Fibroblast of upper back skin (primary cell): ENCODE results near the gene VDAC1.
"Not testable (repeated sequence)": the region's sequence is repeated elsewhere in the genome, so short reads cannot be mapped to it uniquely, and the experiment has no call there.

Source experiments
- DNase-seq: peaks from one replicate; pipeline ENCODE4 v3.0.0-alpha.2; 2013

The VDAC1 gene

DNA sequence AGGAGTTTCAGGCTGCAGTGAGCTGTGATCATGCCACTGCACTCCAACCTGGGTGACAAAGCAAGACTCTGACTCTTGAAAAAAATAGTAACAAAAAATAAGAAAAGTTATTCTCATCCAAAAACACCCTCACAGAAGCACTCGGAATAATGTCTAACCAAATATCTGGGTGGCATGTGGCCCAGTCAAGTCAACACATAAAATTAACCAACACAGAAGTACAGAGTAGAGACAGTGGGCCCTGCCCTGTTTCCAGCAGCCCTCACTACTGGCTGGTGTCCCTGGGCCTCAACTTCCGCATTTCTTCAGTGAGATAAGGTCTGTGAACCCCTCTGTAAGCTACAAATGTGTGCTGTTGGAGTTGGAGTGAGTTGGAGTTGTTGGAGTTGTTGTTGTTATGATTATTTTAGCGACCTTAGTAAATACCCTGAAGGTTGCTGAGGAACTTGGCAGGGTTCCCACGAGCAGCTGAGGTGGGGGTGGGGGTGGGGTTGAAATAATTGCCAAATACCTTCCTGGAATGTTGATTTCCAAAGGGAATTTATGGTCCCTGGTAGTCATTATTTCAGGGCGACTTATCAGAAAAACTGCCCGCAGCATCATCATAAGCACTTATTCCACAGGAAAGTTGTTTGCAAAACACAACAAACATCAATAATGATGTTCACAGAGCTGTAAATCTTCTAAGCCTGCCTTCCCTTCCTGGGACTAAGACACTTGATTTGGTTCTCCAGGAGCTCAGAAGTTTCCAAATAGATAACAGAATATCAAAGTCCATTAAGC, 66.5 kb downstream of the VDAC1 start:
- no peak for DNase-seq

GRCh38 chr5:133937628-133938027, 67.1 kb downstream of the VDAC1 start:
- not testable (repeated sequence) for DNase-seq

DNA sequence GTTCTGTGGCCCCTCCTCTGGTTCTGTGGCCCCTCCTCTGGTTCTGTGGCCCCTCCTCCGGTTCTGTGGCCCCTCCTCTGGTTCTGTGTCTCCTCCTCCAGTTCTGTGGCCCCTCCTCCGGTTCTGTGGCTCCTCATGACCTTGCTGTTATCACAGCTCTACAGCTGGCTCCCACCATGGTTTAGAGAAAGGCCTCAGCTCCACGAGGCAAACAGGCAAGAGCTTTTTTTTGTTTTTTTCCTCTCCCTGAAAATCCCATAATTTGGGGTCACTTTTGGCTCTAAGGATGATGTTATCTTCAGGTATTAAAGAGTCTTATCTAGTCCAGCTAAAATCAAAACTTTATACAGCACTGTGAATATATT, 68.1 kb downstream of the VDAC1 start:
- DNase-seq = no peak

DNA sequence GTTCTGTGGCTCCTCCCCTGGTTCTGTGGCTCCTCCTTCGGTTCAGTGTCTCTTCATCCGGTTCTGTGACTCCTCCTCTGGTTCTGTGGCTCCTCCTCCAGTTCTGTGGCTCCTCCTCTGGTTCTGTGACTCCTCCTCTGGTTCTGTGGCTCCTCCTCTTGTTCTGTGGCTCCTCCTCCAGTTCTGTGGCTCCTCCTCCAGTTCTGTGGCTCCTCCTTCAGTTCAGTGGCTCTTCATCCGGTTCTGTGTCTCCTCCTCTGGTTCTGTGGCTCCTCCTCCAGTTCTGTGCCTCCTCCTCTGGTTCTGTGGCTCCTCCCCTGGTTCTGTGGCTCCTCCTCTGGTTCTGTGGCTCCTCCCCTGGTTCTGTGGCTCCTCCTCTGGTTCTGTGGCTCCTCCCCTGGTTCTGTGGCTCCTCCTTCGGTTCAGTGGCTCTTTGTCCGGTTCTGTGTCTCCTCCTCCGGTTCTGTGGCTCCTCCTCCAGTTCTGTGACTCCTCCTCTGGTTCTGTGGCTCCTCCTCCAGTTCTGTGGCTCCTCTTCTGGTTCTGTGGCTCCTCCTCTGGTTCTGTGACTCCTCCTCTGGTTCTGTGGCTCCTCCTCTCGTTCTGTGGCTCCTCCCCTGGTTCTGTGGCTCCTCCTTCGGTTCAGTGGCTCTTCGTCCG, 68.7 kb downstream of the VDAC1 start:
- not testable (repeated sequence) for DNase-seq

DNA sequence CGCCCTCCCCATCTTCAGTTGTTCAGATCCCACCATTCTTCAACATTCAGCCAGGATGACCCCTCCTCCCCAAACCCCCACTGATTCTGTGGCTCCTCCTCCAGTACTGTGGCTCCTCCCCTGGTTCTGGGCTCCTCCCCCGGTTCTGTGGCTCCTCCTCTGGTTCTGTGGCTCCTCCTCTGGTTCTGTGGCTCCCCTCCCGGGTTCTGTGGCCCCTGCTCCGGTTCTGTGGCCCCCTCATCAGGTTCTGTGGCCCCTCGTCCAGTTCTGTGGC, 69.2 kb downstream of the VDAC1 start:
- no peak for DNase-seq

DNA sequence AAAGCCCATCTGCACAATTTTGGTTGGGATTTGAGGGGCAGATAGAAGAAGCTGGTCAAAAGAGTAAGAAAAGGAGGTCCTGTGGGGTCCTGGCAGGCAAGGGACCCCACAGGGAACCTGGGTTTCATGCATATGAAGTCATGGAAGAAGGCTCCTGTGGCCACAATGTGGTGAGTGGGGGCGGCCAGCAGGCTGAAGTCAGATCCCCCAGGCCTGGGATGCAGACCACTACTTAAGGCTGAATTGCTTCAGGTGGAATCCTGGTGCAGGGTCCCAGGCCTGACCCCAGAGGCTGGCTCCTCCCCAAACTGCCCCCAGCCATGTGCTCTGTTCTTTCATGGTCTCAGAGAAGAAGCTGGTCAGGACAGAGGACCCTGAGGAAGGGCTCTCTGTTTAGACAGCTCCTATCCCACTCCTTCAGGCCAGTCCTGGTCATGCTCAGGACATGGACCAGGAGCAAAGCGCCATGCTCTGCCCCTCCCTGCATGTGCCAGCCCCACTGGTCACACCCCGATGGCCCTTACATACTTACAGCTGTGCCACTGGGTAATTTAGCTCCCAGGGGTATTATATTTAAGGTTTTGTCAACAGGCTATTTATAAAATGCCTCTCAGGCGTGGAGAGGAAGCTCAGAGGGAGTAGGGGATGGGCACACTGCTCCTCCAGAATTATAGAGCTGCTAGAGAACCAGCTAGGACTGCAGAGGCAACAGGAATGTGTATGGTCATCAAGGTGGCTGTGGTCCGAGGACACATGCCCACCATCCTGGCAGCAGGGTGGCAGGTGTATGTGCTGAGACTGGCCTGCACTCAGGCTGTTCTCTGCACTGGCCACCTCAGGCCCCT, 69.7 kb downstream of the VDAC1 start:
- no peak for DNase-seq

DNA sequence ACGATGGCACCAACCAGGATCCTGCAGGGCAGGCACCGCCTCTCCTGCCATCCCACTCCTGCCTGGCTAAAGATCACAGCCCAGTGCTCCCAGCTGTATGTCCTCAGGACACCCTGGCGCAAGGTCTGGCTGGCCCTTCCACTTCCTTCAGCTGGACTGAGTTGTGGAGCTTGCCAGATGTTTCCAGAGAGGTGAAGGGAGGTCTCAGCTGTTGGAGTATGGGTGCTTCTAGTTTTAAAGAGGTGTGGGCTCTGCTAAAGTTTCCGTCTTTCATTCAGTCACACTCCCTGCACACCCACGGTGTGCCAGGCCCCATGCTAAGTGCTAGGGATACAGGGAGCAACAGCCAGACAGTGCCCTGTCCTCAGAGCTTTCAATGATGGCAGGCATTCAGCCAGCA, 70.5 kb downstream of the VDAC1 start:
- DNase-seq = no peak

DNA sequence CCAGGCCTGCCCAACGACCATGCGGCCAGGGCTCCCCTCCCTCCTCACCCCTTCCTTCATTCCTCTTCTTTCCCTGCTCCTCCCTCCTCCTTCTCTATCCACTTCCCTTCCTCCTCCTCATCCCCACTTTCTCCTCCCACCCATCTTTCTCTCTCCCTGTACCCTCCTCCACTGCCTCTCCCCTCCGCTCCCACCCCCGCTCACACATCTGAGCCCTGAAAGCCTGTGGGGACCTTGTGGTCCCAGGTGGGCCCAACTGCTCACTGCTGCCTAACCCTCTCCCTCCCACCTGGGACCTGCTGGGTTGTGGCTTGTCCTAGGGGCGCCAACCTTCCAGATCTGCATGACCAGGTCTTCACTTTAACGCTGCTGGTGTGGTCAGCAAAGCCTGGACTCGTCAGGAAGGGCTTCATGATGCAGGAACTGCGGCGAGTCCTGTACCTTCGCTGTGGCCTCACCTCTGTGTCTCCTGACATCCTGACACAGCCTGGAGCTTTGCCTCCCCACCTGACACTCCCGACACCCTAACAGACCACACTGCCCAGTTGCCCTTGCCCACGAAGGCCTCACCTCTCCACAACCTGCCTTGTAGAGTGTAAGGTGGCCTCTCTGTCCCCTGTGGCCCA, 71.0 kb downstream of the VDAC1 start:
- DNase-seq = no peak

DNA sequence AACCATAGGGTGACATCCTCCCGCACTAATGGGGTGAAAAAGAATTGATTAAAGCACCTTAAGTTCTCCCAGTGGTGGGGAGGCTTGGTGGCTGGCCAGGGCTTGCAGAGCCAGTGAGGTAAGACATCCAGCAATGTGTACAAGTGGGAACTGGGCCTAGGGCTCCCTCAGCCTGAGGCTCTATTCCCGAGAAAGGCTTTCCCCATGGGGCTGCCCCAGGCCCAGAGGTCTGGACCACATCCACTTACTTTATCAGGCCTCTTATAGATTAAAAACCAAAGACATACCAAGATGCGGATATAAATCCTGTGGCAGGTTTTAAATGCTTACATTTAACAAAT, 71.6 kb downstream of the VDAC1 start:
- DNase-seq = peak; percentile 15

GRCh38 chr5:133932441-133933168, 72.2 kb downstream of the VDAC1 start:
- no peak for DNase-seq

DNA sequence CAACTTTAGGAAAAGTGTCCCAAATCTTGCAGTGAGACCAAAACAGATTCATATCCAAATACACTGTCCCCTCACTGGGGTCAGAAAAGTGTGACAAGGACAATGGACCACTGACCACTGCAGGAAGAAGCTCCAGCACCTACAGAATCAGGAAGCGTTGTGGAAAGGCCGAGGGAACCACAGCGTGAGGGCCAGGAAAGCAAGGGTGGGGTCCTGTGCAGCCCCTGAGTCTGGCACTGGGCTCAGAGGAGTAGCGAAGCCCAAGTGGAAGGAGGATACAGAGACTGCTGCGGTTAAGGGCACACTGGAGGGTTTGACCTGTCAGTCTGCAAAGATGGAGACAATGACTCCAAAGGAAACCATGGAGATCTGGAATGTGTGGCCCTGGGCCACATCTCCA, 73.2 kb downstream of the VDAC1 start:
- no peak for DNase-seq

DNA sequence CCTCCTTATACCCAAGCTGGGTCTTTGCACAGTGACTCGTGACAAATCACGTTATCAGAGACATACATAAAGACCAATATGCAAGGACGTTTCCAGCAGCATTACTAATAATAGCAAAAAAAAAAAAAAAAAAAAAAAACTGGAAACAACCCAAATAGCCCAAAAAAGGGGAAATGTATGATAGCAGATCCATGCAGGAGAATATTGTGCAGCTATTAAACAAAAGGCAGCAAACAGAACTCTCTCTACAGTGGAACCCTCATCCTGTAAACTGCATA, 74.0 kb downstream of the VDAC1 start:
- DNase-seq = no peak

GRCh38 chr5:133930061-133930812, 74.5 kb downstream of the VDAC1 start:
- peak; percentile 71 for DNase-seq

GRCh38 chr5:133928587-133929393, 76.0 kb downstream of the VDAC1 start:
- DNase-seq = no peak

DNA sequence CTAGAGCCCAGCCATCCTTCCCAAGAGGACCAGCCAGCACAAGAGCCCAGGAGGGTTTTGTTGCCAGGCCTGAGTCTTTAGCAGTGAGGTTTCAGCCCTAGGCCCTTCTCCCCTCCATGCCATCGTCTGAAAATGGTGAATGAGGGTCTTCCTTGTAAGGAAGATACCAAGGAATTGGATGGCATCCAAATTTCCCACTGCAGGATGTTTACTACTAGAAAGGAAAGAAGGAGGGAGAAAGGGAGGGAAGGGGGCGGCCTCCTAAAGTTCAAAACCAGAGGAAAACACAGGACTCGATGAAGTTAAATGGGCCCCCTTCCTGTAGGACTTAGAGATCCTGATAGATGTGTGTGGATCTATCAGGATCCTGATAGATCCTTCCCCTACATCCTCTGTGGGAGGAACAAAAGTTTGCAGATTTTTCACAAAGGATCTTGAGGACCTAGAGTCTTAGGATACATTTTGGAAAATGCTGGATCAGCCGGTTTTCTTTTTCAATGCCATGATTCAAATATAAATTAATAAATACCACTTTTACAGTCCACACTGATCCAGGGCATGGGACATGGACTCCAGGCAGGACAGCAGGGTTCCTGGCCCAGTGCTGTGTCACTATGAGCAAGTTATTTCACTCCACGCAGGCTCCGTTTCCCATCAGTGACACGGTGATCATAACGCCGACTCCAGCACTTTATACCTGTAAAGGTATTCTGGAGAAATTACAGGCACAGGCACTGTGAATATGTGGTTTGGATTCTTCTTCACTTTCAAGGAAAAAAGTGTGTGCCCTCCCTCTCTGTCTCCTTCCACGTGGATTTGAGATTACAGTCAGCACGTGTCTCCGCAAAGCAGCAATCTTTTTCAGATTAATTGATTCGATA, 77.2 kb downstream of the VDAC1 start:
- DNase-seq = no peak

DNA sequence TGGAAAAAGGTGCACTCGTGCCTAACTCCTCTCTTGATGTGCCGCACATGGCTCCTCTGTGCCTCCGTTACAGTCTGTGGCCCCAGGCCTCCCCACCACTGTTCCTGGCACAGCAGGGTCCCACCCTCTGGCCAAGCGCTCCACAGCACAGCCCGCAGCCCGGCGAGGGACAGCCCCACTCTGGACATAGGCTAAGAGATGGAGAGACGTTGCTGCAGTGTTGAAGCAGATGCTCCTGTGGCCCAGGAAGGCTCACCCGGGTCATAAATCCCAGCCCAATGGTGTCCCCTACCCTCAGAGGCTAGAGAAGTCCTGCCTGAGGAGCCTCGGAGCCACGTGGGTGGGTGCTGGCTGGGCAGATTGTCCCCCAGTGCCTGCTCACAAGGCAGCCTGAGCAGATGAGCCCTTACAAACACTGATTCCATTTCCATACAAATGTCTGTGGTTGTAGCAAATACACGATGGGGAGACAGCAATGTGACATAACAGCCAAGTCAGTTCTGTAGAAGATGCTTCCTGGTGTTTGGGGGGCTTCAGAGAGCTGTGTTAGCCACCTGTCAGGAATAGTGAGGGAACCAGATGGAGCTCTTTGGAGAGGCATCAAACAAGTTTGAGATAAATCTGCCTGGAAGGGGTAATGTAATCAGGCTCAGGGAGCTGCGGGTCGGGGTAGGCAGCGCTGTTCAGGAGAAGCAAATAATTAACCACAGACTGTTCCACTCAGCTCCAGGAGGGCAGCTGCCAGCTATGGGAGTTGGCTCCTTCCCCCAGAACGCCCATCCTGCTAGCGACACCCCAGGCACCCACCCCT, 78.1 kb downstream of the VDAC1 start:
- no peak for DNase-seq

- no peak for DNase-seq
These were observed 78.8 kb downstream of the VDAC1 start for GRCh38 chr5:133925866-133926488.

DNA sequence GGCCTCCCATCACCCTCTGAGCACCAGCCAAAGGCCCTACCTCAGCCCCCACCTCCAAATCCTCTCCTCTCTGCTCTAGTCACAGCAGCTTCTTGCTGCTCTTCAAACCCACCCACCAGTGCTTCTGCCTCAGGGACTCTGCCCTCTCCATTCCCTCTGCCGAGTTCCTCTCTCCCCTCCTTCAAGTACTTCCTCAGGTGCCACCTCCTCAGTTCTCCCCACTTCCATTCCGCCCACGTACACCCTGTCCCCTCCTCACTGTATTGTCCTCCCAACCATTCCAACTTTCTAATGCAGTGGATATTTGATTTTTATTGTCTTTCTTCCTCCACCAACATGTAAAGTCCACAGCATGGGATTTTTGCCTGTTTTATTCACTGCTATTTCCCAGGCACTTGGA, 79.5 kb downstream of the VDAC1 start:
- DNase-seq = no peak
